Type B pancreatic cell (in vitro differentiated cells): ENCODE results near the gene MYPN. TPM values are rescaled to one million over a fixed set of nuclear protein-coding genes. Genes with fewer than 3 reads are reported as not detected.

Source experiments
- DNase-seq: peaks from one replicate; pipeline ENCODE4 v3.0.0; 2021; ENCODE audit warnings: mixed read lengths; ENCODE audit not compliant: unreplicated experiment; ENCODE audit errors: extremely low spot score
- H3K27ac Mint-ChIP-seq: 2 replicates; pipeline ENCODE4 v1.8.0; 2021; ENCODE audit warnings: mild to moderate bottlenecking, mixed read lengths
- H3K27me3 Mint-ChIP-seq: 2 replicates; pipeline ENCODE4 v1.8.0; 2021; ENCODE audit warnings: mixed read lengths
- H3K36me3 Mint-ChIP-seq: 2 replicates; pipeline ENCODE4 v1.8.0; 2021; ENCODE audit warnings: mixed read lengths
- H3K4me1 Mint-ChIP-seq: one replicate; pipeline ENCODE4 v1.8.0; 2021; ENCODE audit warnings: mixed read lengths; ENCODE audit not compliant: unreplicated experiment
- H3K4me3 Mint-ChIP-seq: 2 replicates; pipeline ENCODE4 v1.8.0; 2021; ENCODE audit warnings: mild to moderate bottlenecking, mixed read lengths
- H3K9me3 Mint-ChIP-seq: 2 replicates; pipeline ENCODE4 v1.8.0; 2021; ENCODE audit warnings: mixed read lengths
- CTCF ChIP-seq: fragments of 200-600 bp; sonication (generic); conservative IDR thresholded peaks from 2 replicates; pipeline ENCODE4 v1.5.0; 2021; ENCODE audit warnings: antibody characterized with exemption, mild to moderate bottlenecking
- total RNA-seq: library from RNA; stranded (reverse); gene quantifications from 2 replicates; pipeline ENCODE4 v1.2.1, GENCODE V29; 2021; ENCODE audit warnings: low replicate concordance

The MYPN gene
- total RNA-seq, 1 donor from 2014 or later, result 0.14 TPM

DNA sequence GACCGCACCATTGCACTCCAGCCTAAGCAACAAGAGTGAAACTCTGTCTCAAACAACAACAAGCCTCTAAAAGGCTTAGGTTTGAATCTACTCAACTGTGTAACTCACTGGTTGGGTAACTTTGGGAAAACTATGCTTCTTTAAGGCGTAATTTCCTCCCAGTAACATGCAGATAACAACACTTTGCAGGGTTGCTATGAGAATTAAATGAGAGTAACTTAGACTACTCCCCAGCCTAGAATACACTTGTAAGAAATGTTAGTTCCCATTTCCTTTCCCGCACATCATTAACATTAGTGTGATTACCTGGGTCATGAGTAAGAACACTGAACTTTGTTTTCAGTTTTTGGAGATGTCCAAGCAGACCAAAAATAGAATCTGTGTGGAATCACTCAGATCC is 5.4 kb upstream of the MYPN start:
- Mint-ChIP-seq H3K4me1 (peaks cover 5% of the 10 kb centered on the region), H3K27ac (no peak overlapping the region), H3K27me3 (no peaks in the 10 kb centered on the region), H3K9me3 (no peaks in the 10 kb centered on the region), H3K4me3 (no peak overlapping the region), H3K36me3 (no peaks in the 10 kb centered on the region)
- no peak for DNase-seq
- no peak for TF ChIP-seq CTCF

DNA sequence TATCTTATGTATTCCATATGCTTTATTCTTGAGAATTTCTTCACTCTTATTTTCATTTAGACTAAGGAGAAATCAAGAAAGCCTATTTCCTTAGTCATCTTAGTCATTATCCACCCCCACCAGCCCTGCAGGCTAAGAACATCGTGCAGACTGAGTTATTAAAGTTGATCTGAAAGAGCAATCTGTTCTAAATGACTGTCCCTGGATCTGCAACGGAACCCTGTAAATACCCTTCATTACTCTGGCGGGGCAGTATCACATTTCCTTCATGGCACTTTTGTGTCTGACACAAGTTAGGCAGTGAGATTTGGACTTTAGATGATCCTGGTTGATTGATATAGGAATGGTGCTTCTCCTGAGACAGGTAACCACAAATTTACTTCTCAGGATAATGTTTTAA is 3.5 kb upstream of the MYPN start:
- Mint-ChIP-seq H3K4me3 (no peak overlapping the region), H3K27ac (no peak overlapping the region), H3K4me1 (peaks cover 5% of the 10 kb centered on the region)

GRCh38 chr10:68106656-68107055 is 2.6 kb upstream of the MYPN start:
- no peaks in the 10 kb centered on the region for H3K9me3 Mint-ChIP-seq
- no peaks in the 10 kb centered on the region for H3K36me3 Mint-ChIP-seq
- H3K27ac Mint-ChIP-seq, result no peak overlapping the region
- H3K4me3 Mint-ChIP-seq, result no peak overlapping the region
- peaks cover 5% of the 10 kb centered on the region for H3K4me1 Mint-ChIP-seq
- DNase-seq, result no peak
- H3K27me3 Mint-ChIP-seq, result no peaks in the 10 kb centered on the region
- TF ChIP-seq CTCF, result no peak

More for the DNA sequence above, 3.5 kb upstream of the MYPN start:
- no peak for DNase-seq
- Mint-ChIP-seq H3K27me3 (no peaks in the 10 kb centered on the region), H3K9me3 (no peaks in the 10 kb centered on the region), H3K36me3 (no peaks in the 10 kb centered on the region)
- TF ChIP-seq CTCF, result no peak

DNA sequence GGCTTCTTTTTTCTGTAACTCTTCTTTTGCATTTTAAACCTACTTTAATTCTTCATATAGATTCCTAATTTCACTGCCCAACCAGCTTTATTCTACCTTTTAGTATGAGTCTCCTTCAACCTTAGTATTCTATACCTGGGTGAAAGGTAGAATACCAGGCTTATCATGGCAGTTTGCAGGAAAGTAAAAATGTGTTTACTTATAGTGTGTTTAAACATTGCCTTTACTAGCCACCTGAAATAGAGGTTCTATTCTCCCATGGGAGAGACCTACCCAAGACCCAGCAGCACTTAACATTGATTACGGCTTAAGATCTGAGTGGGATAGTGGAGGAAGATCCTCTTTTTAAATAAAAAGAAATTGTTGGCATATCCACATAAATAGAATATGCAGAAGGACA is 1.6 kb upstream of the MYPN start:
- Mint-ChIP-seq H3K27ac (no peak overlapping the region), H3K9me3 (no peaks in the 10 kb centered on the region), H3K4me3 (no peak overlapping the region), H3K36me3 (no peaks in the 10 kb centered on the region), H3K4me1 (peaks cover 5% of the 10 kb centered on the region), H3K27me3 (no peaks in the 10 kb centered on the region)
- TF ChIP-seq CTCF, result no peak
- DNase-seq, result no peak

- no peaks in the 10 kb centered on the region for H3K27me3 Mint-ChIP-seq
- no peak for DNase-seq
- no peak for TF ChIP-seq CTCF
- no peaks in the 10 kb centered on the region for H3K9me3 Mint-ChIP-seq
- H3K4me3 Mint-ChIP-seq, result no peak overlapping the region
- H3K4me1 Mint-ChIP-seq, result peaks cover 5% of the 10 kb centered on the region
- no peaks in the 10 kb centered on the region for H3K36me3 Mint-ChIP-seq
- no peak overlapping the region for H3K27ac Mint-ChIP-seq
These were observed 1.2 kb upstream of the MYPN start for GRCh38 chr10:68108051-68108450.

- no peaks in the 10 kb centered on the region for H3K27me3 Mint-ChIP-seq
- H3K36me3 Mint-ChIP-seq, result no peaks in the 10 kb centered on the region
- no peaks in the 10 kb centered on the region for H3K9me3 Mint-ChIP-seq
- no peak overlapping the region for H3K4me3 Mint-ChIP-seq
- no peak for DNase-seq
- H3K27ac Mint-ChIP-seq, result no peak overlapping the region
- TF ChIP-seq CTCF, result no peak
- H3K4me1 Mint-ChIP-seq, result peaks cover 5% of the 10 kb centered on the region
These were observed 635 bp upstream of the MYPN start for GRCh38 chr10:68108653-68109052.
